Glutamatergic neuron (in vitro differentiated cells): ENCODE results near the gene MSLN. TPM values are rescaled to one million over a fixed set of nuclear protein-coding genes. Genes with fewer than 3 reads are reported as not detected.
"Not testable (repeated sequence)": the region's sequence is repeated elsewhere in the genome, so short reads cannot be mapped to it uniquely, and the experiment has no call there.

Experiments
- DNase-seq: peaks from one replicate; pipeline ENCODE4 v3.0.0; 2022
- H3K27ac Mint-ChIP-seq: one replicate; pipeline ENCODE4 v1.8.0; 2020; ENCODE audit warnings: mild to moderate bottlenecking, mixed read lengths, inconsistent platforms; ENCODE audit not compliant: unreplicated experiment
- H3K27me3 Mint-ChIP-seq: one replicate; pipeline ENCODE4 v1.8.0; 2020; ENCODE audit warnings: mild to moderate bottlenecking, moderate library complexity, mixed read lengths, inconsistent platforms; ENCODE audit not compliant: unreplicated experiment
- H3K36me3 Mint-ChIP-seq: one replicate; pipeline ENCODE4 v1.8.0; 2020; ENCODE audit warnings: mild to moderate bottlenecking, mixed read lengths, inconsistent platforms; ENCODE audit not compliant: unreplicated experiment
- H3K4me1 Mint-ChIP-seq: one replicate; pipeline ENCODE4 v1.8.0; 2020; ENCODE audit warnings: mild to moderate bottlenecking, low read depth, mixed read lengths, inconsistent platforms; ENCODE audit not compliant: unreplicated experiment
- H3K4me3 Mint-ChIP-seq: one replicate; pipeline ENCODE4 v1.8.0; 2020; ENCODE audit warnings: mild to moderate bottlenecking, mixed read lengths, inconsistent platforms; ENCODE audit not compliant: unreplicated experiment
- H3K9me3 Mint-ChIP-seq: one replicate; pipeline ENCODE4 v1.8.0; 2020; ENCODE audit warnings: mild to moderate bottlenecking, moderate library complexity, mixed read lengths, inconsistent platforms; ENCODE audit not compliant: unreplicated experiment
- total RNA-seq: library from RNA; stranded (reverse); fragmentation: NEBNext Ultra II Directional; extraction: Animal tissue kit (Norgen Biotek cat#: 25700); gene quantifications from one replicate; pipeline ENCODE4 v1.2.1, GENCODE V29; 2021; ENCODE audit not compliant: unreplicated experiment
- TF ChIP-seq, protein P1 (sequence below): fragments of 200-600 bp; sonication (generic); IDR thresholded peaks from one replicate; pipeline ENCODE4 v1.5.0; 2021; ENCODE audit not compliant: partially characterized antibody, unreplicated experiment

Gene MSLN
- total RNA-seq, 1 donor from 2014 or later: not detected

- Mint-ChIP-seq H3K9me3 (peaks cover 2% of the 10 kb centered on the region), H3K36me3 (no peaks in the 10 kb centered on the region), H3K27ac (no peak overlapping the region), H3K4me1 (no peaks in the 10 kb centered on the region), H3K4me3 (no peak overlapping the region), H3K27me3 (peaks cover 6% of the 10 kb centered on the region)
- no peak for DNase-seq
- TF ChIP-seq, protein P1, sequence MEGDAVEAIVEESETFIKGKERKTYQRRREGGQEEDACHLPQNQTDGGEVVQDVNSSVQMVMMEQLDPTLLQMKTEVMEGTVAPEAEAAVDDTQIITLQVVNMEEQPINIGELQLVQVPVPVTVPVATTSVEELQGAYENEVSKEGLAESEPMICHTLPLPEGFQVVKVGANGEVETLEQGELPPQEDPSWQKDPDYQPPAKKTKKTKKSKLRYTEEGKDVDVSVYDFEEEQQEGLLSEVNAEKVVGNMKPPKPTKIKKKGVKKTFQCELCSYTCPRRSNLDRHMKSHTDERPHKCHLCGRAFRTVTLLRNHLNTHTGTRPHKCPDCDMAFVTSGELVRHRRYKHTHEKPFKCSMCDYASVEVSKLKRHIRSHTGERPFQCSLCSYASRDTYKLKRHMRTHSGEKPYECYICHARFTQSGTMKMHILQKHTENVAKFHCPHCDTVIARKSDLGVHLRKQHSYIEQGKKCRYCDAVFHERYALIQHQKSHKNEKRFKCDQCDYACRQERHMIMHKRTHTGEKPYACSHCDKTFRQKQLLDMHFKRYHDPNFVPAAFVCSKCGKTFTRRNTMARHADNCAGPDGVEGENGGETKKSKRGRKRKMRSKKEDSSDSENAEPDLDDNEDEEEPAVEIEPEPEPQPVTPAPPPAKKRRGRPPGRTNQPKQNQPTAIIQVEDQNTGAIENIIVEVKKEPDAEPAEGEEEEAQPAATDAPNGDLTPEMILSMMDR: no peak
Observed at GRCh38 chr16:774086-775001, 13.8 kb downstream of the MSLN start.

GRCh38 chr16:775236-775796 lies 14.8 kb downstream of the MSLN start:
- H3K27me3 Mint-ChIP-seq: peaks cover 8% of the 10 kb centered on the region
- no peaks in the 10 kb centered on the region for H3K36me3 Mint-ChIP-seq
- TF ChIP-seq, protein P1: no peak
- H3K4me1 Mint-ChIP-seq: no peaks in the 10 kb centered on the region
- no peak overlapping the region for H3K4me3 Mint-ChIP-seq
- H3K9me3 Mint-ChIP-seq: peaks cover 3% of the 10 kb centered on the region
- DNase-seq: no peak
- H3K27ac Mint-ChIP-seq: no peak overlapping the region

DNA sequence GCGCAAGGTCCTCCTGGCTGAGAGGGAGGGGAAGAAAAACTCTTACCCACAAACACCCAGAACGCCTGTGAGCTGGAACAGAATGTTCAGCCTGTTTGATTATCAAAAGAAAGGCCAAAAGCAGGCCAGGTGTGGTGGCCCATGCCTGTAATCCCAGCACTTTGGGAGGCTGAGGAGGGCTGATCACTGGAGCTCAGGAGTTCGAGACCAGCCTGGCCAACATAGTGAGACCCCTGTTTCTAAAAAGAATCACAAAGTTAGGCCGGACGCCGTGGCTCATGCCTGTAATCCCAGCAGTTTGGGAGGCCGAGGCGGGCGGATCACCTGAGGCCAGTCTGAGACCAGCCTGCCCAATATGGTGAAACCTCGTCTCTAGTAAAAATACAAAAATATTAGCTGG lies 15.8 kb downstream of the MSLN start:
- not testable (repeated sequence) for H3K9me3 Mint-ChIP-seq, H3K4me3 Mint-ChIP-seq, H3K36me3 Mint-ChIP-seq, H3K4me1 Mint-ChIP-seq, DNase-seq, H3K27ac Mint-ChIP-seq
- H3K27me3 Mint-ChIP-seq: peaks cover 10% of the 10 kb centered on the region

DNA sequence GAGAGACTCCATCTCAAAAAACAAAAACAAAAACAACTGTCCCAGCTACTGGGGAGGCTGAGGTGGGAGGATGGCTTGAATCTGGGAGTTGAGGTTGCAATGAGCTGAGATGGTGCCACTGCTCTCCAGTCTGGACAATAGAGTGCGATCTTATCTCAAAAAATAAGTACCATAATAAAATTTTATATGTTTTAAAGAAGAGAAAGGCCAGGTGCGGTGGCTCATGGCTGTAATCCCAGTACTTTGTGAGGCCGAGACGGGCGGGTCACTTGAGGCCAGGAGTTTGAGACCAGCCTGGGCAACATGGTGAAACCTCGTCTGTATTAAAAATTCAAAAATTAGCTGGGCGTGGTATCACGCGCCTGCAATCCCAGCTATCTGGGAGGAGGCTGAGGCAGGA lies 16.3 kb downstream of the MSLN start:
- TF ChIP-seq, protein P1: no peak
- H3K27ac Mint-ChIP-seq: no peak overlapping the region
- no peaks in the 10 kb centered on the region for H3K36me3 Mint-ChIP-seq
- no peaks in the 10 kb centered on the region for H3K4me1 Mint-ChIP-seq
- DNase-seq: no peak
- H3K27me3 Mint-ChIP-seq: peaks cover 7% of the 10 kb centered on the region
- no peak overlapping the region for H3K4me3 Mint-ChIP-seq
- H3K9me3 Mint-ChIP-seq: peaks cover 6% of the 10 kb centered on the region

- no peak for DNase-seq
- no peaks in the 10 kb centered on the region for H3K36me3 Mint-ChIP-seq
- peaks cover 7% of the 10 kb centered on the region for H3K27me3 Mint-ChIP-seq
- H3K27ac Mint-ChIP-seq: no peak overlapping the region
- TF ChIP-seq, protein P1: no peak
- peaks cover 6% of the 10 kb centered on the region for H3K9me3 Mint-ChIP-seq
- no peaks in the 10 kb centered on the region for H3K4me1 Mint-ChIP-seq
- H3K4me3 Mint-ChIP-seq: no peak overlapping the region
Observed at GRCh38 chr16:777826-778225, 17.3 kb downstream of the MSLN start.
